Activated CD4-positive, alpha-beta T cell treated with anti-CD3 and anti-CD28 coated beads for 4 hours (primary cell): Measurements from ENCODE around the gene PDE3A.

ENCODE experiments used
- DNase-seq, 2 donors: peaks; one replicate each; pipeline ENCODE4 v3.0.0-alpha.2; 2020

The PDE3A gene

DNA sequence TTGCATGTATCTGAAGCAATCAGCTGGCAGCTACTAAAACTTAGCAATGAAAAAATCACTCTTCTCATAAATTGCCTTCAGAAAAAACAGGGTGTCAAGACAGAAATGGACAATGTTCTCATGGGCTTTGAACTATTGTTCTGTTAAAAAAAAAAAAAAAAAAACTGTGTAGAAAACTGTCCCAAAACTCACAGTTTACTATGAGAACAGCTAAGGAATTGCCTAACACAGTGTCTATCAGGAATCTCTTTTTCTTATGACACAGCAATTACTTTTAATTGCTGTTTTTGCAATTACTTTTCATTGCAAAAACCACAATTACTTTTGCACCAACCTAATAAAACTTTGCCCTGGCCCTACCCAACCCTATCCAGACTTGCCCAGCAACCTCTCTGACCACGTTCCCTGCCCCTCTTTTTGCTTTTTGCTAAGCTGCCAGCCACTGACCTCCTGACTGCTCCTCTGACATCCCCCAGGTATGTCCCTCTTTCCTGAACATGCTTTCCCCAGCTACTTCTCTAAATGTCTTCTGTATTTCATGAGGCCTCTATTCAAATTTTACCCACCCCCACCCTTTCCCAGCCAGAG lies 258.8 kb downstream of the PDE3A start:
- no peak for DNase-seq

- no peak for DNase-seq
These were observed 260.0 kb downstream of the PDE3A start for GRCh38 chr12:20628226-20628787.

- DNase-seq, result no peak
These were observed 260.7 kb downstream of the PDE3A start for GRCh38 chr12:20628999-20629398.

DNA sequence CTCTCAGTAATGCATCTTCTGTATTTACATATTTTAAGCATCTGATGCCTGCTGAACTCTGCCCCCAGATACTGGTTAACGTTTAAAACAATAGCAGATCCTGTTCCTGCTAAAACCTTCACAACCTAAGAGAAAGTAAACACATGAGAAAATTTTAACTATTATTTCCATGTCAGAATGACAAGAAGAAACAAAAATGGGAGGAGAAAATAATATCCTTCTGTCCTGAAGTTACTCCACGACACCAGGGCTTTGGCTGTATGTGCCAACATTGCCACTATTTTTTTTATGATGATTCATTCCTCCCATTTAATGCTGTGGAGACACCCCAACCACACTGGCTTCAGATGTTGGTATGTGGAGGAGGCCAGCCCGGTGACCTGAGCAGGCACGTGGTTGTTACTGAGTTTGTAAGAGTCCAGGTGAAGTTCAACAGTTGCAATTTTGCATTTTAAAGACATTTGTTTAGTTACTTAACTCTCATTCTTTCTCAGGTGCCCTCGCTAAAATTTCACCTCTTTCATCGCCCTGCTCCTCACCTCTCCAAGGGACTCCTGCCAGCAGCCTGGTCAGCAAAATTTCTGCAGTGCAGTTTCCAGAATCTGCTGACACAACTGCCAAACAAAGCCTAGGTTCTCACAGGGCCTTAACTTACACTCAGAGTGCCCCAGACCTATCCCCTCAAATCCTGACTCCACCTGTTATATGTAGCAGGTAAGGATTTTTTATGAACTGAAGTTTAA lies 261.2 kb downstream of the PDE3A start:
- DNase-seq, result no peak

DNA sequence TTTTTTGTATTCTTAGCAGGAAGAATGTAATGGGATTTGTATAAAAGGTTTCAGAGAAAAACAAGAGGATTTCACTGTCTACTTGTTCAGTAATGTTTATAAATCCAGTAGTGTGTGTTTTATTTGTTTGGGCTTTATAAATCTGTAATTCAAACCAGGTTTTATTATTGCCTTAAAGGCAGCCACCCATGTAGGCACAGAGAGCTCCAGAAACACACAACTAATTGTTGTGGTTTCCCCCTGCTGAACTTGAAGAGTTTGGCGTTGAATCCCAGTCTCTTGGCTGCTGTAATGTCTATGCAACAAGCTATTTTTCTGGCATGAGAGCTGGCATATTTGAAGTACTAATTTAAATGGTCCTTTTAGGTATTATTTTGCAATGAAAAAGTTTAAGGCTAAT lies 263.4 kb downstream of the PDE3A start:
- no peak for DNase-seq

GRCh38 chr12:20641106-20641505 lies 272.8 kb downstream of the PDE3A start:
- DNase-seq, result no peak

GRCh38 chr12:20643822-20644221 lies 275.5 kb downstream of the PDE3A start:
- DNase-seq, result no peak

DNA sequence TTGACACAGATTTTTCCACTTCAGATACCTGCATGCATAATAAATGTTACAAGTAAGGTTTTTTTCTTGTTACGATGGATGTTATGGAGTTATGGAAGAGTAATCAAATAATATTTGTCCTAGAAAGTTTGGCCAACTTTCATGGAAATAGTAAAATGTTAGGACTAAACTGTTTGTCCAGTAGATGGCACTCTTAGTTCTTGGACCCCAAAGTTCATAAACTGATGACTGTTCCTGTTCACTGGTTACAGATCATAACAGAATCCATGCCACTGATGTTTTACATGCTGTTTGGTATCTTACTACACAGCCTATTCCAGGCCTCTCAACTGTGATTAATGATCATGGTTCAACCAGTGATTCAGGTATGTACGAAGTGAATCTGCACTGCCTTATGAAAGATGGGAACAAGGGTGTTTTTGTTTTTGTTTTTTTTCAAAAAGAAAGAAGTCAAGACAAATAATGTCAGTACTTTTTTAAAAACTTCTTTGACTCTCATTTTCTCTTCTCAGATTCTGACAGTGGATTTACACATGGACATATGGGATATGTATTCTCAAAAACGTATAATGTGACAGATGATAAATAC lies 278.0 kb downstream of the PDE3A start:
- no peak for DNase-seq

DNA sequence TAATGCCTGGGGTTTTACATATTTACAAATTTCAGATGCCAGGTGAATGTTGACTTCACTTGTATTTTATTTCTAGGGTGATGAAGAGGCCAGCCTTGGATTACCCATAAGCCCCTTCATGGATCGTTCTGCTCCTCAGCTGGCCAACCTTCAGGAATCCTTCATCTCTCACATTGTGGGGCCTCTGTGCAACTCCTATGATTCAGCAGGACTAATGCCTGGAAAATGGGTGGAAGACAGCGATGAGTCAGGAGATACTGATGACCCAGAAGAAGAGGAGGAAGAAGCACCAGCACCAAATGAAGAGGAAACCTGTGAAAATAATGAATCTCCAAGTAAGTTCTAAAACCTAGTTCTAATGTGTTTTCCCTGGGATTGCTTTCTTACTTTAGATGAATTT lies 285.5 kb downstream of the PDE3A start:
- no peak for DNase-seq

DNA sequence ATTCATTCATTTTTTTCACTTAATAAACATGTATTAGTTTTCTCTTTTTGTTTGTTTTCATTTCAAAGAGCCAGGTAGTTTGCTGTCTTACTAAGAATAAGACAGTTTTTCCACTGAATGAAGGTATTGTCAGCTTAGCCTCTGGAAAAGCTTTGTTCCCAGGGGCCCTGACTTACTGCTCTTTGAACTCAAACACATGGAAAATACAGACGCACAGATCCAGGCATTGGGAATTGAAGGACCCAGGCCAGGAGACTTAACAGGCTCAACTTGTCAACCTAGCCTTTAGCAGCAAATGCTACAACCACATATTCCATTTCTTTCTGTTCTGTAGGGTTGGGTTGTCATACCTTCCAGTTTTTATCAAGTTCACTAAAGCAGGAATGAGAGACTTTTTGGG lies 288.3 kb downstream of the PDE3A start:
- DNase-seq, result no peak

DNA sequence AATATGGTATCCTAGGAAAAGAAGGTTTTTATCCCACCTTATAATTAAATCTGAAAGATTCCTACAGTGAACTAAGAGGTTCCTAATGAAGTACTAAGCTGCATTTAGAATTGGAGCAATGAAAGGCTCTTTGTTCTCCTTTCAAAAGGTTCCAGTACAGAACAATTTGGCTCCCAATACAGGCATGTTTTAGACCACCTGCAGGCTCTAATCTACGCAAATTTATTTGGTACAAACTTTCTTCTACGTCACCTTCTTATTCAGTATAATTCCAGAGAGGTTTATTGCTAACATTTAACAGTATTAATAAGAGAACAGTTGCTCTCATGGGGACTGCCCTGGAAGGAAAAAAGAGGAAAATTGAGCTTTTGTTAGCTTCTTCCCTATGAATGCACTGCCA lies 289.2 kb downstream of the PDE3A start:
- no peak for DNase-seq

GRCh38 chr12:20681334-20681733 lies 313.0 kb downstream of the PDE3A start:
- no peak for DNase-seq

GRCh38 chr12:20695232-20695631 lies 326.9 kb downstream of the PDE3A start, which contains the start of gene SLCO1C1:
TSS of gene SLCO1C1 (plus strand) at chr12:20695332. CDS start at chr12:20699577, 4,245 bp downstream.
- DNase-seq, result no peak

DNA sequence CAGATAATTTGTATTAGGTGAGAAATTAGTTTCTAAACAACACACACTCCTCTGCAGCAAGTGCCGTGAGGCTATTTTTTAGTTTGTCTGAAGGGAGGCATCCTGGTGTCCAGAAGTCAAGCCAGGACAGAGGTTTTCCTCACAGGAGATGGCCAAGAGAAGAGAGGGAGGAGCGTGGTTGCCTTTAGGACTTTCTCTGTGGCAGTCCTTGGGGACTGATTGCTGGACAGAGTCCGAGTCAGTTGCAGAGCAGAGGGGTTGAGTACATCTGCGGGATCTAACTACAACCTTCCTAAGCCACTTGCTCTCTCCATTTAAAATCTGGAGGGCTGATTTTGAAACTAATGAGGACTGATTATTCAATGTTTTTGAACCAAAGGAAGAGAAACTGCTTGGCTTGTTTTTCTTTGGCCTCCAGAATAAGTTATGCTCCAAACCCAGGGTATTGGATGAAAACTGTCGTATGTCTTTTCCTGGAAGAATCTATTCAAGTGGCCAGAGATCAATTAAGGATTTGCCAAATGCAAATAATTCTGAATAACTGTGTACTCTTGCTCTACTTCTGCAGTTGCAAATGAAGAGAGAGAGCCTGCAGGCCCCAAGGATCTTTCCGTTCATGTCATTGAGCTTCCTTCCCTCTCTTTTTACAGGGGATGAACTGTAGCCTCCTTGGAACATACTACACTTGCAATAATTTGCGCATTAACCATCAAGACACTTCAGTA lies 328.0 kb downstream of the PDE3A start:
- no peak for DNase-seq

GRCh38 chr12:20701106-20701505 lies 332.8 kb downstream of the PDE3A start:
- DNase-seq, result no peak

DNA sequence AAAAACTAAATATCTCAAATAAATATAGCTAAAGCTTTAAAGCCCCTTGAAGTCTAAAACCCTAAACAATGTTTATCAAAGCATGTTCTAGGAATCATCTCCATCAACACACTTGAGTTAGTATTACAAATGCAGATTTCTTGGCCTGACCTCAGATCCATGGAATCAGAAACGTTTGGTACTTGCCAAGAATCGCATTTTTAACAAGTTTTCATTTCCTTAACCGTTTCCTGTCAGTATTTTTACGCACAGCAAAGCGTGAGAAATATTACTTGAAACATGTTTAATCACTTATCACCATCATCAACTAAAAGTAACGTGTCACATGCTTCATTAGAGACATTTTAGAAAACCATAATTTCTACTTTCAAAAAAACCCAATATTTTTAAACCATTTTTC lies 336.5 kb downstream of the PDE3A start:
- no peak for DNase-seq

DNA sequence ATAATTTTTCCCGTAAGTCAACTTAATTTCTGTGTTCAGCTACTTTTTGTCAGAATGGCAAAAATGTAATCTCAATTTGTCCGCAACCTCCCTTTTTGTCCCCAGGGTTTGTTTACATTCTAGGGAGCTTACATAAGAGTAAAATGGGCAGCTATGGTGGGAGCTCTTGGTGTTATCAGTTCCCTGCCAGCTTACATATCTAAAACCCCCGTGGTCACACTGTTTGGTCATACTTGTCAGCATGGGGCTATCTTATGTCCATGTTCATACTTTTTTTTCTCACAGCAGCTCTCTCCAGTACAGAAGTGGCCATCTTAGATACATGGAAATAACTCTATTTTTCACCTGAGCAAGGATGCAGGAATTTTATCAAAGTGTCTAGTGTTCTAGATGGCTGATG lies 343.5 kb downstream of the PDE3A start:
- no peak for DNase-seq

DNA sequence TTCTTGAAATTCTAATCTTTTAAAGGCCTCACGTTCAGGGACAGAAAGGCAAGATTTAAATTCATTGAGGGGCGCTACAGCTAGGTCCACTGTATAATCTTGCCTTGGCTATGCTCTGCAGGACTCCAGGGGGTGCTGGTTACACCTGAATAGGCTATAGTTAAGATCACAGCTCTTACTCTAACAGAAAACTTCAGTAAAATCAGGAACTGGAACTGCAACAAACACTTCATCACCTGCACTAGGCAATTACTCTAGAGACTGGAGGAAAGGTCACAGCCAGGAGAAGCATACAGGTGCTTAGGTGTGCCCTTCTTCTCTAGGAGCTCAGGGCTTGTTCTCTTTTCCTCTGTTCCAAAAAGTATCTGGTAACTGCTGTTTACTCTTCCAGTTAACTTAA lies 347.7 kb downstream of the PDE3A start:
- no peak for DNase-seq

DNA sequence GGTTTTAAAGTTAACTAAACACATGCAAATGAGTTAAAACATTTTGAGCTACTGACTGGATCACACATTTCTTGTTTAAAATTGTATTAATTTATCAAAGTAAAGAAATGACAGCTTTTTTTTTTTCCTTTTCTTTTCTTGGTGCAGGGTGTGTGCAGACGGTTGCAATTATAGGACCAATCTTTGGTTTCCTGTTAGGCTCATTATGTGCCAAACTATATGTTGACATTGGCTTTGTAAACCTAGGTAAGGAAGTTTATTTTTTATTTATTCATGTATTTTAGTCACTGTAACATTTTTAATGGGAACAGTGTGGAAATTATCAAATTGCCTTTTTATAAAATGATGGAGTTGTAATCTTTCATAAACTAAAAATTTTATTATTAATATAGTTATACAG lies 348.6 kb downstream of the PDE3A start:
- no peak for DNase-seq

DNA sequence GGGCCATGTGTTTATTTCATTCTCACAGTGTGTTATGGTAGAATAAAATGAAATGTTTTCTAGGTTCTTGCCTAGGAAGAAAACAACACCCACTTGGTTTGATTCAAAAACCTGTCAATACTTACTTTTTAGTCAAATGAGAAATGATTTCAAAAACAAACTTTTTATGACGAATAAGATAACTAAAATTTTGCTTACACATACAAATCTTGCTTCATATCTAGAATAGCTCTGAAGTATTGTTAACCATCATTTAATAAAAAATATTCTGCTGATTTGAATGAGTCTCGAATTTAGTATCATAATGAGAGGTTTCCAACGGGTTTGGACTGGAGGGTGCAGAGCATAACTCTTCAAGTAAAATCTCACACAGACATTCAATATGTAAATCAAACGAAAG lies 350.0 kb downstream of the PDE3A start:
- DNase-seq, result no peak

GRCh38 chr12:20722142-20722541 lies 353.8 kb downstream of the PDE3A start:
- DNase-seq, result no peak

GRCh38 chr12:20731274-20731673 lies 362.9 kb downstream of the PDE3A start:
- no peak for DNase-seq
